HG03520 (cell line): ENCODE results near the gene GARIN5A.
"Not testable (repeated sequence)": the region's sequence is repeated elsewhere in the genome, so short reads cannot be mapped to it uniquely, and the experiment has no call there.

Source experiments
- ATAC-seq: cut with Tn5 transposase; IDR thresholded peaks from one replicate; pipeline ENCODE4 v1.9.1; 2021; ENCODE audit warnings: mild to moderate bottlenecking, moderate library complexity; ENCODE audit not compliant: unreplicated experiment

Gene GARIN5A

GRCh38 chr19:50489461-50490011 lies 12.9 kb upstream of the GARIN5A start:
- no peak for ATAC-seq

DNA sequence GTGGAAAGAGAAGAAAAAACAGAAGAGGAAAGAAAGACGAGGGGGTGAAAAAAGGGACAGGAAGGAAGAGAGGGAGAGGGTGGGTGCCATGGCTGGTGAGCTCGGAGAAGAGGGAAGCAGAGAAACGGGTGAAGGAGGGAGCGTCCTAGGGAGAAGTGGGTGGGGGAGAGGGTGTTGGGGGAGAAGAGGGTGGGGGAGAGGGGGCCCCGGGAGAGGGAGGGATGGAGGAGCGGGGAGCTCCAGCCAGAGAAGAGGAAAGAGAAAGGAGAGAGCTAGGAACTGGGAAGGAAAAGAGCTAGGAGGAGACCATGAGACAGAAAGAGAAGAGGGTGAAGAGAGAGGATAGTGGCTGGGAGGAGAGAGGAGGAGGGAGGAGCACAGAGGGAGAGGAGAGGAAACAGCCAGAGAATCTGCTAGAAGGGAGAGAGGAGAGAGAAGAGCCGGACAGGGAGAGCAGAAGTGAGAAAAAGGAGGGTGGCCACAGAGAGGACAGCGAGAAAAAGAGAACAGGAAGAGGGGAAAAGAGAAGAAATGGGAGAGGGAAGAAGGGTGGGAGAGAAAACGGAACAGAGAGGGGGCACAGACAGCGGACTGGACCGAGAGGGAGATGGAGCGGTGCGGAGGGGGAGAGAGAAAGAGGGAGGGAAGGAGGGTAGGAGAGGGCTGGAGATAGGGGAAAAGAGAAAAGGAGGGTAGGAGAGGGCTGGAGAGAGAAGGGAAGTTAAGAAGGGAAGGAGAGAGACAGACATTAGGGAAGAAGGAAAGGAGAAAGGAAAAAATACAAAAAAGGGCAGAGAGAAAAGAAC lies 11.9 kb upstream of the GARIN5A start:
- ATAC-seq = no peak

DNA sequence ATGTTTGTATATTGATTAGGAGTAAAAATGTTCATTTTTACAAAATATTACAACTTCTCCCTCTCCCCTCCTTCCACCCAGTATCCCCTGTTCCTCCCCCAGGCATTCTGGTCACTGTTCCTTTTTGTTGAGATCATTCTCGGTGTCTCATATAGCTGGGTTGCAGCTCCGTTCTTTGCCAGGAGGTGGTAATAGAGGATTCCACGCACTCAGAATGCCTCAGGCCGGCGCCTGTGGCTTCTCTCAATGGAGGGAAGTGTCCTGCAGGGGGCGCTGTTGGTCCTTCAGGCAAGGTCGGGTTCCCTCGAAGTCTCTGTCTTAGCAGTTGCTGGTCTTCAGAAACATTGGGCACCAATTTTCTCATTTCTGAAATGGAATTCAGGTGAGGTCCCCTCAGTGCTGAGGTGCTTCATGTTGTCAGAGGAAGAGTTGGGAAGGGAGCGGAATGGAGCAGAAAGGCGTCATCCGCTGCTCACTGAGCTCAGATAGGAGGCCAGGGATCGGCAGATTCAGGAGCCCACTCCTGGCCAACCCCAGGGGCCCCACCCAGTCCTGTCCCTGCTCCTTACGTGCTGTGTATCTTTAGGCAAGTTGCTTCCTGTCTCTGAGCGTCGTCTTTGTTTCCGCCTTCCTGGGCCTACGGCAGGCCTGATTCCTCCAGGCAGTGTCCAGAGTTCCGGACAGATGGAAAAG lies 10.3 kb upstream of the GARIN5A start:
- no peak for ATAC-seq

- no peak for ATAC-seq
Observed at GRCh38 chr19:50485284-50485955, 8.8 kb upstream of the GARIN5A start.

DNA sequence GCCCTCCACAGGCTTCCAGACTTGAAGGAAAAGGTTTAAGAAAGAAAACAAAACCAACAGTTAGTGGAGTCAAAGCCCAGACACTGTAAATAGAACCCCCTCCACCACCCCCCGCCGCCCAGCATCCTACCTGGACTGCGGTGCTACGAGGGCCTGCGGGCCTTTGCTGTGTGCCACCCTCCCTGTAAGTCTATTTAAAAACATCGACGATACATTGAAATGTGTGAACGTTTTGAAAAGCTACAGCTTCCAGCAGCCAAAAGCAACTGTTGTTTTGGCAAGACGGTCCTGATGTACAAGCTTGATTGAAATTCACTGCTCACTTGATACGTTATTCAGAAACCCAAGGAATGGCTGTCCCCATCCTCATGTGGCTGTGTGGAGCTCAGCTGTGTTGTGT lies 6.3 kb upstream of the GARIN5A start:
- ATAC-seq = no peak

DNA sequence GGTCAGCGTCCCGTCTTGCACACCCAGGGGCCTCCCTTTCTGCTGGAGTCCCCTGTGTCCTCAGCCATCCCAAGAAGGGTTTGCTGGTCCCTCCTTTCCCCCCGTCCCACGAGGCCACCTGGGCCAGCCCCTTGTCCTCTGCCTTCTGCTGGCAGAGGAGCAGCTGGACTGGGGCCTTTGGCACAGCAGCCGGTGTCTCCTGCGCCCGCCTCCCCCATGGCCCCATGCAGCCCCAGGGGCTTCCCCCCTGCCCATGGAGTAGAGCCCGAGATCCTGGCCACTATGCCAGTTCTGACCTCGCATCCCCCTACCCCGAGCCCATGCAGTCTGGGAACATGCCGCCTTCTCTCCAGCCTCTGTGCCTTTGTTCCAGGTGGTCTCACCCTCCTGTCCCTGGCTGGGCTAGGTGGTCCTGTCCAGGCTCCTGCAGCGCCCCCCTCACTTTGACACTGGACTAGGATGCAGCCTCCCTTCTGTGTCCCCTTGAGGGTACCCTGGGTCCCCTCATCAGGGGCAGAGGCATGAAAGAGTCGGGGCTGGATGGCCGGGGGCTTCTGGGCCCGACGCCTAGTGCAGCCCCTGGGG lies 5.7 kb upstream of the GARIN5A start:
- no peak for ATAC-seq

DNA sequence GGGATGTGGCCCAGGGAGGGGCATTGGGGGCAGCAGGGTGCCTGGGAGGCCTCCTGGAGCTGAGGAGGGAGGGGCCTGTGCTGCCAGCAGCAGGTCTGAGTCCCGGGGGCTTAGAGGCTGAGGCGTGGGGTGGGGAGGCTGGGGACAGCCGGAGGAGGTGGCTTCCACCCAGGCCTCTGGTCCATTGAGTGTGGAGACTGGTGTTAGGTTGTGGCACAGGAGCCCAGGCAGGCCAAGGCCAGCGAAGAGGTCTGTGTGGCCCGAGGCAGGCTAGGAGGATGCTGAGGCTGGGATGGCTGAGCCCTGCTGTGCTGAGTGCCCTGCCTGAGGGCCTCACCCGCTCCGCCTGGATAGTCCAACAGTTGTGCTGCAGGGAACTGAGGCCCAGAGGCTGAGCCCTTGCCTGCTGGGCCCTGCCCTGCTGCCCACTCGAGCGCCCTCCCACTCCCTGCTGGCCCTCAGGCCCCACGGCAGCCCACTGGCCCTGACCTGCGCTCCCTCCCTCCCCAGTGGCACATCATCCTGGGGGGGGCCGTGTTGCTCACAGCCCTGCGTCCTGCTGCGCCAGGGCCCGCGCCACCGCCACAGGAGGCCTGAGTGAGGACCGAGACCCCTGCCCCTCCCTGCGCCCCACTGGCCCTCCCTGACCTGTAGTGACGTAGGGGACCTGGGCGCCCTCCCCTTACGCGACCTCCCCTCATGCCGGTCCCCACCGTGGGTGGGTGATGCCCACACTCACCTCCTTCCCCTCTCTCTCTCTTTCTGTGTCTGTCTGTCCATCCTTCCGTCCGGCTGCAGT lies 4.9 kb upstream of the GARIN5A start:
- ATAC-seq = no peak

DNA sequence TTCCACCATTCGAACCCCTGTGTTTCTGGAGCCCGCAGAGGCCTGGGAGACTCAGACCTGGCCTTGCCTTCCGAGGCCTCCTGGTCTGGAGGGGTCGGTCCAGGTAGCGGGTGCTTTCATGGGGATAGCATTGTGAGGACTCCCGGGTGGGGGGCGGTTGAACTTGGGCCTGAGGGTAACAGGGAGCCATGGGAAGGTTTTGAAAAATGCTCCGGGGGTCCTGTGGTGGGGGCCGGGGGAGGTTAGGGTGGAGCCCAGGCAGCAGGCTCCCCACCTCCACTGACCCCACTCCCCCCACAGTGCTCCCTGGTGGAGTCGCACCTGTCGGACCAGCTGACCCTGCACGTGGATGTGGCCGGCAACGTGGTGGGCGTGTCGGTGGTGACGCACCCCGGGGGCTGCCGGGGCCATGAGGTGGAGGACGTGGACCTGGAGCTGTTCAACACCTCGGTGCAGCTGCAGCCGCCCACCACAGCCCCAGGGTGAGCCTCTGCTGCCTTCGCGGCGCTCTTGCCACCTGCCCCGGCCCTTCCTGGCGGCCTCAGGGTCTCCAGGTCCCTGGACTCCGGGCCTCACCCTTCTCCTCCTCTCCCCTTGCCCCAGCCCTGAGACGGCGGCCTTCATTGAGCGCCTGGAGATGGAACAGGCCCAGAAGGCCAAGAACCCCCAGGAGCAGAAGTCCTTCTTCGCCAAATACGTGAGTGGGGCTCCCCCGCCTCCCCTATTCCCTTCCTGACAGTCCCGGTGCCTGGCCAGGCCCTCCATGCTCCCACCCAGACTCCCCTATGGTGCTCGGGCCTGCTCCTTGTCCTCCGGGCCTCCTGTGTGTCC lies 3.8 kb upstream of the GARIN5A start:
- no peak for ATAC-seq

DNA sequence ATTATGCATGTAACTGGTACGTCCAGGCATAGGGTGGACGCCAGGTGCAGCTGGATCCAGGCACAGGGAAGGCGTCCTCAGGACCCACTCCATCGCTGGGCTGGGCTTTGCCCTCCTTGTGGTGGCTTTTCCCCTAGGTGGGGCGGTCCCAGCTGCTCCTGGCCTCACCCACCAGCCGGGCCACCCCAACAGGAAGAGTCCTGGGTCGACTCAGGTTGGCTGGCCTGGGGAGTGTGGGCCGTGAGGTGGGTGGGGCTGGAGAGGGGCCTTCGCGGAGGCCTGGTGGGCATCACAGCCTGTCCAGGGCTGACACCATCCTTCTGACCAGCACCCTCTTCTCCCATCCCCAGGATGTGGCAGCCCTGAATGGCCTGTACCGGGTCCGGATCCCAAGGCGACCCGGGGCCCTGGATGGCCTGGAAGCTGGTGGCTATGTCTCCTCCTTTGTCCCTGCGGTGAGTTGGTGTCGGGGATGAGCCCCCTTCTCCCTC lies 3.2 kb upstream of the GARIN5A start:
- ATAC-seq = no peak

DNA sequence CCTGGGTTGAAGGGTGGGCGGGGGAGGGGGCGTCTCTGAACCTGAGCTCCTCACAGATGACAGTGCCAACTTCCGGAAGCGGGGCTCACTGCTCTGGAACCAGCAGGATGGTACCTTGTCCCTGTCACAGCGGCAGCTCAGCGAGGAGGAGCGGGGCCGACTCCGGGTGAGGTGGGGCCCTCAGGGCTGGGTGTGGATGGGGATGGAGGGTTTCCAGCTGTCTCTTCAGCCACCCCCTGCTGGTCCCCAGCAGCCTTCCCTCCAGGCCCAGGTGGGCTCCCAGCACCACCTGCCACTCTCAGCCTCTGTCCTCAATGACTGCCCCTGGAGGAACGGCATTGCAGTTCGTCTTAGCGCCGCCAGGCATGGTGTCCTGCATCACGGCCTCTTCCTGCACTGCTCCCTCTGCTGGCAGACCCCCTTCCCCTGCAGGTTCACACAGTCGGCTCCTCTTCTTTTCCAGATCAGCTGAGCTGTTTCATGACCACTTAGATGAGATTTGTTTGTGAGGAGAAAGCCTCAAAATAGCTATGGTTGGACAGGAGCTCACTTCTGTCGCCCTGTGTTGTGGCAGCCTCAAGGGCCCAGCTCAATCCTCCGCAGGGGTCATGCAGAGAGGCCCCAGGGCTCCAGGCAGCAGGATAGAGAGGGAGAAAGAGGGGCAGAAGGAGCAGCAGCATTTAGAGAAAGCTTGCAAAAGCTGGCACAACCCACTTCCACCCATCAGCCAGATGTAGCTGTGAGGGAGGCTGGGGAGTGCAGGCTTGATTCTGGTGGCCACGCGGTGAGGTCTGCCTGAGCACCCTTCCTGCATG lies 2.5 kb upstream of the GARIN5A start:
- no peak for ATAC-seq

DNA sequence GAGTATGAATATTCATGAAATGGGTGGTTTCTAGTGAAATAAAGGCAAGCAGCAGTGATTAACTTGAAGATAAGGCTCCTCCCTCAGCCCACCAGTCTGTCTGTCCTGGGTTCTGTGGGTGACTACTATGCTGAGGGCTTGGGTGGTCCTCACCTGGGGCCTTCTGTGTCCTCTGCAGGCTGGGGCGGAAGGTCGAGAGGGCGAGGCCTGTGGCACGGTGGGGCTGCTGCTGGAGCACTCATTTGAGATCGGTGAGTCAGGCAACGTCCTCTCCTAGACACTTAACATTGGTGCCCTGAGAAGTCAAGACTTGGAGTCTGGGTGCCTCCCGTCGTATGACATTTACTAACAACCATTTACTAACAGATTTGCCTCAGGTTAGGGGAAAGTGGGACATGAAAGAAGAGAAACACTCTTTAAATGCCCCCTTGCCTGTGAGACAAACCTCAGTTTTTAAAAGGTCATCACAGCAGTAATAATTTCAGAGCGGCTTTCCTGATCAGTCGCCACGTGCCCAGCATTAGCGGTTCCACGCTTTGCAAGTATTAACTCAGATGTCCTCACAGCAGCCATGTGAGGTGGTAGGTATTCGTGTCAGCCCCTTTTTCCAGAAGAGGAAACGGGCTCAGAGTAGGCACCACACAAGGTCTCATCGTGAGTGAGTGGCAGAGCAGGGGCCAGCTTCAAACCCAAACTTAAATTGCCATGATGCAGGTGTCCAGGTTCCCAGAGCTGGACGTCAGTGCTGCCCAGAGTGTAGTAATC lies 1.3 kb upstream of the GARIN5A start:
- no peak for ATAC-seq

GRCh38 chr19:50476907-50477238 lies 225 bp upstream of the GARIN5A start:
- no peak for ATAC-seq

DNA sequence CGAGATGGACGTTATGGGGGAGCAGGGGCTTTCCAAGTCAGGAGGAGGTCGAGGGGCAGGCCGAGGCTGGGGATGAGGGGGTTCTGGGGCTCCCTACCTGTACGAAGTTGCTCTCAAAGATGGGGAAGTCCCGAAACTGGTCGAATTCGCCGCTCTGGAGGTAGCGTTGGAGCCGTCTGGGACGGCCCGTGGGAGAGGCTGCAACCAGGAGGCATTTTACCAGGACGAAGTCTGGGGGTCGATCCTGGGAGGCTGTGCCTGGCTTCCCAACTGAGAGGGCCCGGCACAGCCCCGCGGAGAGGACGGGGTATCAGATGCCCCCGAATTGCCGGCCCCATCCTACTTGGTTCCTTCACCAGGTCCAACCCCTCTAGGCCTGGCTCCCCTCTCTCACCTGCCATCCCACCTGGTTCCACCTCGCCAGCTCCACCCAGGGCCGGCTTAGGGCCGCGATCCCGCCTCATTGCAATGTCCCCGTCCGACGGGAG lies 868 bp downstream of the GARIN5A start:
- no peak for ATAC-seq

- ATAC-seq = no peak
Observed at GRCh38 chr19:50475101-50475568, 1.5 kb downstream of the GARIN5A start.

DNA sequence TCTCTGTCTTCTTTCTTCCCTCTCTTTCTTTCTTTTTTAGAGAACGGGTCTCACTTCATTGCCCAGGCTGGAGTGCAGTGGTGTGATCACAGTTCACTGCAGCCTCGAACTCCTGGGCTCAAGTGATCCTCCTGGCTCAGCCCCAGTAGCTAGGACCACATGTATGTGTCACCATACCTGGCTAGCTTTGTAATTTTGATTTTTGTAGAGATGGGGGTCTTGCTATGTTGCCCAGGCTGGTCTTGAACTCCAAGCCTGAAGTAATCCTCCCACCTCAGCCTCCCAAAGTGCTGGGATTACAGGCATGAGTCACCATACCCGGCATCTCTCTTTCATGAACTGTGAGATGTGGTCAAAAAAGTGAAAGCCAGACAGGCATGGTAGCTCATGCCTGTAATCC lies 3.3 kb downstream of the GARIN5A start:
- ATAC-seq = not testable (repeated sequence)

GRCh38 chr19:50468818-50469217 lies 7.8 kb downstream of the GARIN5A start:
- no peak for ATAC-seq

DNA sequence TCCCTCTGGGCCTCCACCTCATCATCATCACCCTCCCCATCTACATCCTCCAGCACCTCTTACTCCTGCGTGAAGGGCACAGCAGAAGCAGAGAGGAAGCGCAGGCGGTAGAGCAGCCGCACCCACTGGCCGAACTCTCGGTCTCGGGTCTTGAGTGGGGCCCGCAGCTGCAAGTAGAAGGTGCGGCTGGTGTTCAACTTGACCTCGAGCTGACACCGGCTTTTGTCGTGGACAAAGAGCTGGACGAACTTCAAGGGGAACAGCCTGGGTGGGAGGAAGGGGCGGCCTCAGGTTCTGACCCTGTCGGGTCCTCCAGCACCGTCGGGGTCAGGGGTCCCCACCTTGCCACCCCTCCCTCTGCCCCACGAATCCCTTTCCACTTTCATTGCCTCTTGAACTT lies 9.1 kb downstream of the GARIN5A start:
- ATAC-seq = no peak

GRCh38 chr19:50466706-50467039 lies 10.0 kb downstream of the GARIN5A start:
- no peak for ATAC-seq
